AG09309 (cell line): ENCODE data around the gene ST6GAL1.

Experiments
- DNase-seq: peaks from one replicate; pipeline ENCODE4 v3.0.0-alpha.2; 2010; ENCODE audit warnings: low read depth
- H3K4me3 ChIP-seq: 2 replicates; pipeline ENCODE4 v1.5.1; 2011; ENCODE audit warnings: mild to moderate bottlenecking, low read depth, low read length, moderate library complexity; ENCODE audit not compliant: control insufficient read depth
- CTCF ChIP-seq: IDR thresholded peaks from 2 replicates; pipeline ENCODE4 v1.5.1; 2011; ENCODE audit warnings: mild to moderate bottlenecking, low read depth, low read length, inconsistent platforms; ENCODE audit not compliant: insufficient read depth, control insufficient read depth; ENCODE audit errors: missing control alignments

The ST6GAL1 gene

GRCh38 chr3:186973702-186974101 lies 43.4 kb downstream of the ST6GAL1 start:
- H3K4me3 ChIP-seq: no peak overlapping the region
- DNase-seq: no peak
- no peak for TF ChIP-seq CTCF

GRCh38 chr3:186974824-186975313 lies 44.5 kb downstream of the ST6GAL1 start:
- H3K4me3 ChIP-seq: no peak overlapping the region
- DNase-seq: no peak
- no peak for TF ChIP-seq CTCF

- H3K4me3 ChIP-seq: no peak overlapping the region
- TF ChIP-seq CTCF: no peak
- no peak for DNase-seq
Observed at GRCh38 chr3:186975726-186976125, 45.4 kb downstream of the ST6GAL1 start.

- no peak for TF ChIP-seq CTCF
- no peak overlapping the region for H3K4me3 ChIP-seq
- DNase-seq: no peak
Observed at GRCh38 chr3:186976837-186977750, 46.8 kb downstream of the ST6GAL1 start.

- no peak overlapping the region for H3K4me3 ChIP-seq
- DNase-seq: no peak
- no peak for TF ChIP-seq CTCF
Observed at GRCh38 chr3:186978712-186979111, 48.4 kb downstream of the ST6GAL1 start.

GRCh38 chr3:186979852-186980251 lies 49.5 kb downstream of the ST6GAL1 start:
- DNase-seq: no peak
- TF ChIP-seq CTCF: no peak
- H3K4me3 ChIP-seq: no peak overlapping the region
